ENCODE measurements around the gene AJAP1.

The AJAP1 gene

DNA sequence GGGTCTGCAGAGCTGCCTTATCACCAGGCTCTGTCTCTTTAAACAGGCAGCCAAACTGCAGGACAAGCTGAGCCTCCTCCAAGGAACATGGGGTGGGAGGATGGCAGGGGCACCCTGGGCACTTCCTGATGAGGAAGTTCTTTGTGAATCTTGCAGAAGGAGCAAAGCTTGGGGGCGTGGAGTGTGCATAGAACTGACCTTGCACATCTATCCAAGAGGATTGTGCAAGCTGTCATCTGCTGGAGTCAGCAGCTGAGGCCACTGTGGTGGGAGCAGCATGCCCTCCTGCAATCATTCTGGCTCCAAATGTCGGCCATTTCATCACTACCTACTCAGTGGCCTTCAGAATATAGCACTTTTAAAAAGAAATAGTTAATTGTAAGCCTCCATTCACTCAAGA, 182.2 kb downstream of the AJAP1 start:
- no peaks in the 10 kb centered on the region for H3K79me1 ChIP-seq (ENCODE audit: low read depth, low read length)
- no peak overlapping the region for H2BK12ac ChIP-seq (ENCODE audit: low read length)
- no peak overlapping the region for H2AFZ ChIP-seq (ENCODE audit: low read length)
- no peak overlapping the region for H3K4ac ChIP-seq (ENCODE audit: low read length)
- H3K36me3 ChIP-seq (replicated peaks in 1 of 2; ENCODE audit: control insufficient read depth in 2 of 2, insufficient read depth in 2 of 2, low read length in 2 of 2): no peaks in the 10 kb centered on the region
- H3K18ac ChIP-seq (ENCODE audit: low read length): no peak overlapping the region
- H3K4me3 ChIP-seq (ENCODE audit: low read length in 2 of 2): no peak overlapping the region
- H2AK5ac ChIP-seq (ENCODE audit: low read depth, low read length): no peak overlapping the region
- no peak overlapping the region for H4K91ac ChIP-seq (ENCODE audit: low read depth, low read length, poor library complexity)
- H3K4me2 ChIP-seq (ENCODE audit: insufficient read depth, low read length, poor library complexity, severe bottlenecking): no peak overlapping the region
- no peak overlapping the region for H2BK15ac ChIP-seq (ENCODE audit: low read length)
- peaks cover 0 to 7% of the 10 kb centered on the region in 2 donors for H3K9me3 ChIP-seq (replicated peaks in 1 of 2; ENCODE audit: control insufficient read depth in 2 of 2, insufficient read depth in 1 of 2, low read depth in 1 of 2, low read length in 2 of 2)
- peaks cover 0 to 4% of the 10 kb centered on the region in 2 donors for H3K4me1 ChIP-seq (ENCODE audit: control insufficient read depth in 2 of 2, insufficient read depth in 1 of 2, low read depth in 1 of 2, low read length in 2 of 2)
- H3K9ac ChIP-seq (ENCODE audit: low read depth, low read length, poor library complexity): no peak overlapping the region
- H3K23ac ChIP-seq (ENCODE audit: low read depth, low read length, poor library complexity): no peak overlapping the region
- H2BK120ac ChIP-seq (ENCODE audit: low read depth, low read length): no peak overlapping the region
- H3K27ac ChIP-seq (replicated peaks; ENCODE audit: low read length): no peak overlapping the region
- DNase-seq (ENCODE audit: low spot score): no peak
- no peak overlapping the region for H4K8ac ChIP-seq (ENCODE audit: low read depth, low read length)
- no peak overlapping the region for H2BK5ac ChIP-seq (ENCODE audit: low read length)
- H3K27me3 ChIP-seq (ENCODE audit: control insufficient read depth in 3 of 3, insufficient read depth in 3 of 3, low read depth in 1 of 3, low read length in 3 of 3): peaks cover 0 to 6% (median 0%) of the 10 kb centered on the region in 3 experiments
- no CpG with 5 or more reads among the region's 2 CpGs for whole genome bisulfite sequencing, 2 donors (ENCODE audit: extremely low coverage in 2 of 2, insufficient read length in 2 of 2, insufficient replicate concordance in 1 of 2)
- H3K14ac ChIP-seq (ENCODE audit: low read length): no peak overlapping the region

DNA sequence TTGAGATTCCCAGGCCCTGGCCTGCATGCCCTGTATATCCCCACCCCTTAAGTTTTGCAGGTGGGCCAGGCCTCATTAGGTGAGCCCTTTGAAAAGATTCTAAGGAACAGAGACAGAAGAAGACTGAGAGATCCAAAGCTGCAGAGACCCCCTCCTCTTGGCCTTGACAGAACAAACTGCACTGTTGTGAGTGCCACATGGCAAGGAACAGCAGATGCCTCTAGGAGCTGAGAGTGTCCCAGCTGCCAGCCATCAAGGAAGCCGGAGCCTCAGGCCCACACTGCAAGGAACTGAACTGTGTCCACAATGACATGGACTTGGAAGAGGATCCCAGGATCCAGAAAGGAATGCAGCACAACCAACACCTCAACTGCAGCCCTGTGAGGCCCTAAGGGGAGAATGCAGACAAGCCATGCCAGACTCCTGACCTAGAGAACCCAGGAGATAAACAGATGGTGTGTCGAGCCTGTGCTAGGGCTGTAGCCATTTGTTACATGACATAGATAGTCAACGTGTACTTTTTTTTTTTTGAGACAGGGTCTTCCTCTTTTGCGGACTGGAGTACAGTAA, 182.7 kb downstream of the AJAP1 start:
- H2AK5ac ChIP-seq (ENCODE audit: low read depth, low read length): no peak overlapping the region
- peaks cover 0 to 4% of the 10 kb centered on the region in 2 donors for H3K4me1 ChIP-seq (ENCODE audit: control insufficient read depth in 2 of 2, insufficient read depth in 1 of 2, low read depth in 1 of 2, low read length in 2 of 2)
- H2BK120ac ChIP-seq (ENCODE audit: low read depth, low read length): no peak overlapping the region
- H4K8ac ChIP-seq (ENCODE audit: low read depth, low read length): no peak overlapping the region
- no peak overlapping the region for H3K4me3 ChIP-seq (ENCODE audit: low read length in 2 of 2)
- no peak overlapping the region for H2BK12ac ChIP-seq (ENCODE audit: low read length)
- no peak for DNase-seq (ENCODE audit: low spot score)
- H2BK5ac ChIP-seq (ENCODE audit: low read length): no peak overlapping the region
- H3K18ac ChIP-seq (ENCODE audit: low read length): no peak overlapping the region
- H3K27me3 ChIP-seq (ENCODE audit: control insufficient read depth in 3 of 3, insufficient read depth in 3 of 3, low read depth in 1 of 3, low read length in 3 of 3): peaks cover 0 to 1% (median 0%) of the 10 kb centered on the region in 3 experiments
- no peak overlapping the region for H2AFZ ChIP-seq (ENCODE audit: low read length)
- WGBS, 2 donors (ENCODE audit: extremely low coverage in 2 of 2, insufficient read length in 2 of 2, insufficient replicate concordance in 1 of 2): no CpG with 5 or more reads among the region's 4 CpGs
- no peaks in the 10 kb centered on the region for H3K36me3 ChIP-seq (replicated peaks in 1 of 2; ENCODE audit: control insufficient read depth in 2 of 2, insufficient read depth in 2 of 2, low read length in 2 of 2)
- no peak overlapping the region for H3K9ac ChIP-seq (ENCODE audit: low read depth, low read length, poor library complexity)
- H3K23ac ChIP-seq (ENCODE audit: low read depth, low read length, poor library complexity): no peak overlapping the region
- no peak overlapping the region for H3K14ac ChIP-seq (ENCODE audit: low read length)
- no peak overlapping the region for H3K4ac ChIP-seq (ENCODE audit: low read length)
- H4K91ac ChIP-seq (ENCODE audit: low read depth, low read length, poor library complexity): no peak overlapping the region
- no peak overlapping the region for H3K27ac ChIP-seq (replicated peaks; ENCODE audit: low read length)
- no peak overlapping the region for H3K4me2 ChIP-seq (ENCODE audit: insufficient read depth, low read length, poor library complexity, severe bottlenecking)
- H3K9me3 ChIP-seq (replicated peaks in 1 of 2; ENCODE audit: control insufficient read depth in 2 of 2, insufficient read depth in 1 of 2, low read depth in 1 of 2, low read length in 2 of 2): peaks cover 0 to 7% of the 10 kb centered on the region in 2 donors
- no peak overlapping the region for H2BK15ac ChIP-seq (ENCODE audit: low read length)
- H3K79me1 ChIP-seq (ENCODE audit: low read depth, low read length): no peaks in the 10 kb centered on the region

DNA sequence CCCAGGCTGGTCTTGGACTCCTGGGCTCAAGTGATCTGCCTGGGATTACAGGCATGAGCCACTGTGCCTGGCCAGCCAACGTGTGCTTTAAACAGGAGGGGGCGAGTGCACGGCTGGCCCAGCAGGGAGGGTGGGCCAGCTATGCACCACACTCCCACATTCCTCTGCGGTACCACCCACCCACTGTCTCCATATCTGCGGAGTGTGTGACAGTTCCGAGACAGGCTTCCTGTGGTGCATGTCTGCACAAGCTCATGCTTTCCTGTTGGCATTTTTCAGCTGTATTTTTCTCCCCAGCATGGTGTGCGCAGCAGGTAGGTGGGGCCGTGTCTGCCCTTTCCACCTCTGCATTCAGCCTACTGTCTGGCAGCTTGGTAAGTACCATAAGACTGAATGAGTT, 183.3 kb downstream of the AJAP1 start:
- H3K14ac ChIP-seq (ENCODE audit: low read length): no peak overlapping the region
- no peak overlapping the region for H3K27ac ChIP-seq (replicated peaks; ENCODE audit: low read length)

DNA sequence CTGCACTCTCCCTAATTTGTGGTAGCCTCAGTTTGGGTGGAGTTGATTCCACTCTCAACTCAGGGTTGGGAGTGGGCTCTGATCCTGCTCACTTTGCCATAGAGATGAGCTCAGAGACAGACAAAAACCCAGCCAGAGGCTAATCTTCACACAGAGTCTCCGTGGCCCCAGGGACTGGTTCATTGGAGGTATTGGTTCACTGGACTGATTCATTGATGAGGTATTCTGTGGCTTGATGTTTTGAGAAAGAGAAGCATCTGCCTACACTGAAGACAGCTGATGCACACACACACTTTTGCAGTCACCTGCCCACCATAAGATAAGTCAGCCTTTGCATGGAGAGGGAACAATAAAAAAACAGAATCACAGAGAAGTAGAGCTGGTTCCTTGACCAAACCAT, 183.8 kb downstream of the AJAP1 start:
- Histone ChIP-seq H3K9ac (ENCODE audit: low read depth, low read length, poor library complexity) (no peak overlapping the region), H3K4ac (ENCODE audit: low read length) (no peak overlapping the region), H2AK5ac (ENCODE audit: low read depth, low read length) (no peak overlapping the region), H3K4me2 (ENCODE audit: insufficient read depth, low read length, poor library complexity, severe bottlenecking) (no peak overlapping the region), H2BK12ac (ENCODE audit: low read length) (no peak overlapping the region), H3K14ac (ENCODE audit: low read length) (no peak overlapping the region), H4K8ac (ENCODE audit: low read depth, low read length) (no peak overlapping the region), H2BK120ac (ENCODE audit: low read depth, low read length) (no peak overlapping the region), H3K27me3 (ENCODE audit: control insufficient read depth in 3 of 3, insufficient read depth in 3 of 3, low read depth in 1 of 3, low read length in 3 of 3) (no peaks in the 10 kb centered on the region), H3K79me1 (ENCODE audit: low read depth, low read length) (no peaks in the 10 kb centered on the region), H2BK15ac (ENCODE audit: low read length) (no peak overlapping the region), H3K36me3 (replicated peaks in 1 of 2; ENCODE audit: control insufficient read depth in 2 of 2, insufficient read depth in 2 of 2, low read length in 2 of 2) (no peaks in the 10 kb centered on the region), H2BK5ac (ENCODE audit: low read length) (no peak overlapping the region), H3K27ac (replicated peaks; ENCODE audit: low read length) (no peak overlapping the region), H2AFZ (ENCODE audit: low read length) (no peak overlapping the region), H3K4me1 (ENCODE audit: control insufficient read depth in 2 of 2, insufficient read depth in 1 of 2, low read depth in 1 of 2, low read length in 2 of 2) (peaks cover 0 to 4% of the 10 kb centered on the region in 2 donors), H3K9me3 (replicated peaks in 1 of 2; ENCODE audit: control insufficient read depth in 2 of 2, insufficient read depth in 1 of 2, low read depth in 1 of 2, low read length in 2 of 2) (peaks cover 0 to 6% of the 10 kb centered on the region in 2 donors), H3K18ac (ENCODE audit: low read length) (peak overlapping the region; percentile 1), H3K4me3 (ENCODE audit: low read length in 2 of 2) (no peak overlapping the region), H4K91ac (ENCODE audit: low read depth, low read length, poor library complexity) (no peak overlapping the region), H3K23ac (ENCODE audit: low read depth, low read length, poor library complexity) (no peak overlapping the region)
- no CpG with 5 or more reads among the region's 1 CpG for WGBS, 2 donors (ENCODE audit: extremely low coverage in 2 of 2, insufficient read length in 2 of 2, insufficient replicate concordance in 1 of 2)
- DNase-seq (ENCODE audit: low spot score): no peak

More for the DNA sequence above, 183.3 kb downstream of the AJAP1 start:
- no peak overlapping the region for H3K9ac ChIP-seq (ENCODE audit: low read depth, low read length, poor library complexity)
- H2BK15ac ChIP-seq (ENCODE audit: low read length): no peak overlapping the region
- no peak overlapping the region for H3K4me3 ChIP-seq (ENCODE audit: low read length in 2 of 2)
- peaks cover 0 to 4% of the 10 kb centered on the region in 2 donors for H3K4me1 ChIP-seq (ENCODE audit: control insufficient read depth in 2 of 2, insufficient read depth in 1 of 2, low read depth in 1 of 2, low read length in 2 of 2)
- no peak overlapping the region for H3K4me2 ChIP-seq (ENCODE audit: insufficient read depth, low read length, poor library complexity, severe bottlenecking)
- H3K36me3 ChIP-seq (replicated peaks in 1 of 2; ENCODE audit: control insufficient read depth in 2 of 2, insufficient read depth in 2 of 2, low read length in 2 of 2): no peaks in the 10 kb centered on the region
- no peak overlapping the region for H2BK12ac ChIP-seq (ENCODE audit: low read length)
- no peak overlapping the region for H2BK120ac ChIP-seq (ENCODE audit: low read depth, low read length)
- H2AK5ac ChIP-seq (ENCODE audit: low read depth, low read length): no peak overlapping the region
- H3K9me3 ChIP-seq (replicated peaks in 1 of 2; ENCODE audit: control insufficient read depth in 2 of 2, insufficient read depth in 1 of 2, low read depth in 1 of 2, low read length in 2 of 2): peaks cover 0 to 7% of the 10 kb centered on the region in 2 donors
- no peaks in the 10 kb centered on the region for H3K27me3 ChIP-seq (ENCODE audit: control insufficient read depth in 3 of 3, insufficient read depth in 3 of 3, low read depth in 1 of 3, low read length in 3 of 3)
- no peak overlapping the region for H3K23ac ChIP-seq (ENCODE audit: low read depth, low read length, poor library complexity)
- no peak overlapping the region for H4K8ac ChIP-seq (ENCODE audit: low read depth, low read length)
- no peak overlapping the region for H4K91ac ChIP-seq (ENCODE audit: low read depth, low read length, poor library complexity)
- H3K4ac ChIP-seq (ENCODE audit: low read length): no peak overlapping the region
- H2BK5ac ChIP-seq (ENCODE audit: low read length): no peak overlapping the region
- no peak overlapping the region for H2AFZ ChIP-seq (ENCODE audit: low read length)
- WGBS, 2 donors (ENCODE audit: extremely low coverage in 2 of 2, insufficient read length in 2 of 2, insufficient replicate concordance in 1 of 2): no CpG with 5 or more reads among the region's 8 CpGs
- H3K18ac ChIP-seq (ENCODE audit: low read length): peak overlapping the region; percentile 1
- no peaks in the 10 kb centered on the region for H3K79me1 ChIP-seq (ENCODE audit: low read depth, low read length)
- DNase-seq (ENCODE audit: low spot score): no peak

Measured in neuronal stem cell (in vitro differentiated cells).